Stimulated activated CD4-positive, alpha-beta T cell treated with anti-CD3 and anti-CD28 coated beads, Interleukin-4, amount 100 ng/mL, for 24 hours (primary cell): ENCODE results near the gene CXCL8.

Experiments
- DNase-seq: peaks from one replicate; pipeline ENCODE4 v3.0.0-alpha.2; 2020

The CXCL8 gene

DNA sequence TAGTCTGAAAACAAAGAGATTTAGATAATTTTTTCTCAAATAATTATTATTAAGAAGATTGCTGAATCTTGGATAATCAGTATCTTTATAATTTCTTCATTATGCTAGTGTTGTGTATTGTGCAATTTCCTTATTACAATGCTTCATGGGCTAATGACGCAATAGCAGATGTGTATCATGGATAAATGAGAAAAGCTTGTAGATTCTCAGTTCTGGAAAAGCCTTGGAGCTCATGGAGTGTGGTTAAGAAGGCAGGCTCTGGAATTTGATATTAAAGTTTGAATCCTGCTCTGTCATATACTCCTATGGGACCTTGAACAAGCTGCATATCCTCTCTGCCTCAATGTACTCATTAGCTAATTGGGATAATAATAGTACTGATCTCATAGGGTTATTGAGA, 18.9 kb upstream of the CXCL8 start:
- DNase-seq, result no peak

GRCh38 chr4:73721909-73722308, 18.5 kb upstream of the CXCL8 start:
- DNase-seq, result no peak

DNA sequence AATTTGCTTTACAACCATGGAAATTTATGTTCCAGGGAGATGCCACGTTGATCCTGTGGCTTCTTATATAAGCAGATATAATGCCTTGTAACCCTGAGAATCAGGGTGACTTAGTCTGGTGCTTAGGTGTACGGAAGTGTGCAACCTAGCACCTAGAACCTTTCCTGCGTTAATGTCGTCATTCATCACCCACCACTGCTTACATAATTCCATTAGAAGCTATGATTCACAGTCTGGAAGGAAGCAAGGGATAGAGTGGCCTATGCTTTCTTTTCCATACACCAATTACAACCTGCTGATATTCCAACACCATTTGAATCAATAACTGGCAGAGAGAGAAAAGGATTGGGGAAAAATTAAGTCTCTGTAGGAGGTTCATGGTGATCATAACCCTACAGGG, 17.3 kb upstream of the CXCL8 start:
- DNase-seq, result no peak

- DNase-seq, result no peak
These were observed 16.4 kb upstream of the CXCL8 start for GRCh38 chr4:73723928-73724327.

- DNase-seq, result no peak
These were observed 14.9 kb upstream of the CXCL8 start for GRCh38 chr4:73725510-73725909.

- no peak for DNase-seq
These were observed 14.4 kb upstream of the CXCL8 start for GRCh38 chr4:73725985-73726384.

DNA sequence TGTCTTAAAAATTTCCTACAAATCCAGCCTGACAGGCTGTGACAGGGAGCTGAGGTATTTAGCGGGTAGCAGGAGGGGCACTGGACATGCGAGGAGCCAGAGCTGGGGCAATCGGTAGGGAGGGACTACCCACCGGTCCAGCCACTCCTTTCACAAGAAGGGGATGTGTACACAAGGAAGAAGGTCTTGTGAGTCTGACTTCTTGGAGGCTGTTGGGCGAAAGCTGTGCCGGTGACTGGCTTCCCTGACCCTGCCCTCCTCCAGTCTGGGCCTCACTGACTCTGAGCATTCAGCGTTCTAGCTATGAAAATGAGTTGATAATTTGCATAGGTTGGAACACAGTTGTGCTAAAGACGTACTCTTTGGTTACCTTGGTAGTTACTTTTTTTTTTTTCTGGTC, 12.7 kb upstream of the CXCL8 start:
- DNase-seq, result no peak

GRCh38 chr4:73728091-73728741, 12.2 kb upstream of the CXCL8 start:
- DNase-seq, result no peak

DNA sequence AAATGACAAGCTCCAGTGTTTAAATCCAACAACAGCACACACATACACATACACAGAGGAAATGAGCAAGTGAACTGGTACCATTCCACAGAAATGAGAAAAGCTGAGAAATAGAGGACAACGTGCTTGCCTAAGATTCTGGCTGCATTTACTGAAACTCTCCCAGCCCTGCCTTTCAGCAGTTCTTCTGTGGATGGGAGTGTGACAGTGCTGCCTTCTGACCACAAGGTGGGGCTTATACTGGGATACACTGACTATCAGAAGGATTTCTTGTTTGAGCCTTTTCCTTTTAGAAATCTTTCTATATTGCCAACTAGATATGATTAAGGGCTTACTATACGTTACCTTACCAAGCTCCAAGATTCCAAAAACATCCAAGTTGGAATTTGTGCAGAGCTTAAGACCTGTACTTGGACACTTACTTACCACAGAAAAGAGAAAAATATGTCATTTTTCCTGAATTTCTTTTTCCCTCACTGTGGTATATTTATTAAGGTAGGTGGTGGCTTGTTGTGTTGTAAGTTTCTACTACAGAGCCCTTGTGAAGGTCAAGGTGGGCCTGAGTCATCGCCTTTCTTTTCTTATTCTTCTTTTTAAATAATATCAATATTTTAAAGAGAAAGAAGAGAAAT, 10.7 kb upstream of the CXCL8 start:
- no peak for DNase-seq

- DNase-seq, result no peak
These were observed 10.1 kb upstream of the CXCL8 start for GRCh38 chr4:73730292-73730691.

- DNase-seq, result no peak
These were observed 9.5 kb upstream of the CXCL8 start for GRCh38 chr4:73730867-73731266.

GRCh38 chr4:73731968-73732610, 8.3 kb upstream of the CXCL8 start:
- no peak for DNase-seq

GRCh38 chr4:73732759-73733431, 7.5 kb upstream of the CXCL8 start:
- no peak for DNase-seq

- no peak for DNase-seq
These were observed 5.8 kb upstream of the CXCL8 start for GRCh38 chr4:73734530-73735001.

DNA sequence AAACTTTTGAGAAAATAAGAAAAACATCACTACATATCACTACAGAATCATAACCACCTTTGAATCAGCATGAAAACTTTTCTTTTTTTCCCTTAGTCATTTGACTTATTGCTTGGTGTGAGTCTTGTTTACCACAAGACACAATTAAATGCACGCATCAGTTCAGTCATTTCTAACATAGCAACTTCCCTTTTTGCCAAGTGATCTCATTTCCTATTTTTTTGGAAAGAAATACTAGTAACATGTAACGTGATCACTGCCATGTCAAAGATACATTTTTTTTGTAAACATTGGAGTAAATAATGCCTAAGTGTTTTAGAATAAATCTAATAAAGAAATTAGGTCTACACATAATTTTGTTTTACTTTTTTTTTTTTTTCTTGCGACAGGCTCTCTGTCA, 5.1 kb upstream of the CXCL8 start:
- DNase-seq, result no peak

- no peak for DNase-seq
These were observed 821 bp downstream of the CXCL8 start for GRCh38 chr4:73741031-73741749.

DNA sequence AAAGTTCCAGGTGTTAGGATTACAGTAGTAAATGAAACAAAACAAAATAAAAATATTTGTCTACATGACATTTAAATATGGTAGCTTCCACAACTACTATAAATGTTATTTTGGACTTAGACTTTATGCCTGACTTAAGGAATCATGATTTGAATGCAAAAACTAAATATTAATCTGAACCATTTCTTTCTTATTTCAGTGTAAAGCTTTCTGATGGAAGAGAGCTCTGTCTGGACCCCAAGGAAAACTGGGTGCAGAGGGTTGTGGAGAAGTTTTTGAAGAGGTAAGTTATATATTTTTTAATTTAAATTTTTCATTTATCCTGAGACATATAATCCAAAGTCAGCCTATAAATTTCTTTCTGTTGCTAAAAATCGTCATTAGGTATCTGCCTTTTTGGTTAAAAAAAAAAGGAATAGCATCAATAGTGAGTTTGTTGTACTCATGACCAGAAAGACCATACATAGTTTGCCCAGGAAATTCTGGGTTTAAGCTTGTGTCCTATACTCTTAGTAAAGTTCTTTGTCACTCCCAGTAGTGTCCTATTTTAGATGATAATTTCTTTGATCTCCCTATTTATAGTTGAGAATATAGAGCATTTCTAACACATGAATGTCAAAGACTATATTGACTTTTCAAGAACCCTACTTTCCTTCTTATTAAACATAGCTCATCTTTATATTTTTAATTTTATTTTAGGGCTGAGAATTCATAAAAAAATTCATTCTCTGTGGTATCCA, 1.6 kb downstream of the CXCL8 start:
- DNase-seq, result no peak

DNA sequence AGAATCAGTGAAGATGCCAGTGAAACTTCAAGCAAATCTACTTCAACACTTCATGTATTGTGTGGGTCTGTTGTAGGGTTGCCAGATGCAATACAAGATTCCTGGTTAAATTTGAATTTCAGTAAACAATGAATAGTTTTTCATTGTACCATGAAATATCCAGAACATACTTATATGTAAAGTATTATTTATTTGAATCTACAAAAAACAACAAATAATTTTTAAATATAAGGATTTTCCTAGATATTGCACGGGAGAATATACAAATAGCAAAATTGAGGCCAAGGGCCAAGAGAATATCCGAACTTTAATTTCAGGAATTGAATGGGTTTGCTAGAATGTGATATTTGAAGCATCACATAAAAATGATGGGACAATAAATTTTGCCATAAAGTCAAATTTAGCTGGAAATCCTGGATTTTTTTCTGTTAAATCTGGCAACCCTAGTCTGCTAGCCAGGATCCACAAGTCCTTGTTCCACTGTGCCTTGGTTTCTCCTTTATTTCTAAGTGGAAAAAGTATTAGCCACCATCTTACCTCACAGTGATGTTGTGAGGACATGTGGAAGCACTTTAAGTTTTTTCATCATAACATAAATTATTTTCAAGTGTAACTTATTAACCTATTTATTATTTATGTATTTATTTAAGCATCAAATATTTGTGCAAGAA, 2.3 kb downstream of the CXCL8 start:
- no peak for DNase-seq

DNA sequence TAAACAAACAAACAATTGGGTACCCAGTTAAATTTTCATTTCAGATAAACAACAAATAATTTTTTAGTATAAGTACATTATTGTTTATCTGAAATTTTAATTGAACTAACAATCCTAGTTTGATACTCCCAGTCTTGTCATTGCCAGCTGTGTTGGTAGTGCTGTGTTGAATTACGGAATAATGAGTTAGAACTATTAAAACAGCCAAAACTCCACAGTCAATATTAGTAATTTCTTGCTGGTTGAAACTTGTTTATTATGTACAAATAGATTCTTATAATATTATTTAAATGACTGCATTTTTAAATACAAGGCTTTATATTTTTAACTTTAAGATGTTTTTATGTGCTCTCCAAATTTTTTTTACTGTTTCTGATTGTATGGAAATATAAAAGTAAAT, 2.9 kb downstream of the CXCL8 start:
- no peak for DNase-seq

GRCh38 chr4:73743795-73744194, 3.4 kb downstream of the CXCL8 start:
- DNase-seq, result no peak

GRCh38 chr4:73744203-73744602, 3.8 kb downstream of the CXCL8 start:
- no peak for DNase-seq

DNA sequence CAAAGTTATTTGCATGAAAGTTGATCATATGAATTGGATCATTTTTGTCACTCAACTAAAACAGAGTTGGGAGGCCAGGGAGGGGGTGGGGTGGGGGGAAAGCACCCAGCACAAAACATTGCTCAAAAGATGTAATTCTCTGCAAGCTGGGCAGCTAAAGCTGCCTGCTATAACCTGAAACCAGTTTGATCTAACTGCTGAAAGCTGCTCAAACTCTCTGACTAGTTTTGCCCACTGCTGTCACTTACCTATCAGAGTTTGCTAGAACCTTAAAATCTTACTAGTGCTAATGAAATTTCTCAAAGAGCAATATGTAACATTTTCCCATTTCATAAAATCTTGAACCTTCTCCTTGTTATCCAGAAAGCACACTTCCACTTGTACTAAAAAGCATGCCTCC, 10.4 kb downstream of the CXCL8 start:
- DNase-seq, result no peak
